ENCODE data around the gene EVC2. TPM values are rescaled to one million over a fixed set of nuclear protein-coding genes. Genes with fewer than 3 reads are reported as not detected.

Gene EVC2
- total RNA-seq, 1 experiment from 2014 or later, result 3.2 TPM

DNA sequence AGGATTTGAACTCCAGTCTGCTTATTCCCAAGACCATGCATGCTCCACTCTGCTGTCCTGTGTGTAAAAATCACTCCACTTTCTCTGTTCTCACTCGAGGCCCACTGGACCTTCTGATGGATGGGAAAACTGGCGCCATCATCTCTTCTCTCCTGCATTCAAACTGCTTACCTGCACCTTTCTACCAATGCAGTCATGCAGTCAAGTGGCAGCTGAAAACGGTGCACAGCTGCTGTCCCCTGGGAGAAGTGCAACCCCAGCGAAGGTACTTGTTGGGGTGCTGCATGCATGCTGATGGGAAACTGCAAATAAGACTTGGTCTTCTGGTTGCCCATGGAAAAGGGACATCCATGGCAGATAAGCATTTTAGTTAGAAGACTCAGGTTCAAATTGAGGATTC is 147.1 kb downstream of the EVC2 start:
- no peak overlapping the region for H3K4me3 ChIP-seq (ENCODE audit: low read length)
- H3K27ac ChIP-seq (ENCODE audit: low read length), result no peak overlapping the region
- ChIA-PET POLR2A (ENCODE audit: unreplicated experiment) (no interaction called here), CTCF (no interaction called here)
- H3K9me2 ChIP-seq (replicated peaks; ENCODE audit: low read length), result no peaks in the 10 kb centered on the region
- no TSS peak for BruUV-seq (replicated peaks)
- no peak overlapping the region for H3K9ac ChIP-seq (ENCODE audit: low read length)
- no peaks in the 10 kb centered on the region for H4K20me1 ChIP-seq (ENCODE audit: low read length)
- ATAC-seq, result no peak
- no peaks in the 10 kb centered on the region for H3K4me1 ChIP-seq (ENCODE audit: insufficient read depth, low read length)
- no peaks in the 10 kb centered on the region for H3K79me2 ChIP-seq (ENCODE audit: low read length)
- H2AFZ ChIP-seq (ENCODE audit: low read length), result no peak overlapping the region
- H3K4me2 ChIP-seq (ENCODE audit: low read length), result no peak overlapping the region
- no peaks in the 10 kb centered on the region for H3K27me3 ChIP-seq (ENCODE audit: low read length)
- H3K36me3 ChIP-seq (ENCODE audit: low read depth, low read length), result no peaks in the 10 kb centered on the region
- no peaks in the 10 kb centered on the region for H3F3A ChIP-seq (ENCODE audit: low read length, unreplicated experiment)
- TF ChIP-seq, protein P1, sequence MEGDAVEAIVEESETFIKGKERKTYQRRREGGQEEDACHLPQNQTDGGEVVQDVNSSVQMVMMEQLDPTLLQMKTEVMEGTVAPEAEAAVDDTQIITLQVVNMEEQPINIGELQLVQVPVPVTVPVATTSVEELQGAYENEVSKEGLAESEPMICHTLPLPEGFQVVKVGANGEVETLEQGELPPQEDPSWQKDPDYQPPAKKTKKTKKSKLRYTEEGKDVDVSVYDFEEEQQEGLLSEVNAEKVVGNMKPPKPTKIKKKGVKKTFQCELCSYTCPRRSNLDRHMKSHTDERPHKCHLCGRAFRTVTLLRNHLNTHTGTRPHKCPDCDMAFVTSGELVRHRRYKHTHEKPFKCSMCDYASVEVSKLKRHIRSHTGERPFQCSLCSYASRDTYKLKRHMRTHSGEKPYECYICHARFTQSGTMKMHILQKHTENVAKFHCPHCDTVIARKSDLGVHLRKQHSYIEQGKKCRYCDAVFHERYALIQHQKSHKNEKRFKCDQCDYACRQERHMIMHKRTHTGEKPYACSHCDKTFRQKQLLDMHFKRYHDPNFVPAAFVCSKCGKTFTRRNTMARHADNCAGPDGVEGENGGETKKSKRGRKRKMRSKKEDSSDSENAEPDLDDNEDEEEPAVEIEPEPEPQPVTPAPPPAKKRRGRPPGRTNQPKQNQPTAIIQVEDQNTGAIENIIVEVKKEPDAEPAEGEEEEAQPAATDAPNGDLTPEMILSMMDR (conservative IDR thresholded peaks at IDR 0.05; ENCODE audit: low read depth, low read length), result no peak
- TF ChIP-seq EZH2 (IDR thresholded peaks at IDR 0.05; ENCODE audit: low read length, unreplicated experiment) (no peak), EZH2phosphoT487 (IDR thresholded peaks at IDR 0.05; ENCODE audit: borderline replicate concordance, low read length) (no peak)
- H3K9me3 ChIP-seq (ENCODE audit: low read length), result no peaks in the 10 kb centered on the region
- DNase-seq, result no peak
- intact Hi-C loops (cut with micrococcal nuclease), result no loop called here

DNA sequence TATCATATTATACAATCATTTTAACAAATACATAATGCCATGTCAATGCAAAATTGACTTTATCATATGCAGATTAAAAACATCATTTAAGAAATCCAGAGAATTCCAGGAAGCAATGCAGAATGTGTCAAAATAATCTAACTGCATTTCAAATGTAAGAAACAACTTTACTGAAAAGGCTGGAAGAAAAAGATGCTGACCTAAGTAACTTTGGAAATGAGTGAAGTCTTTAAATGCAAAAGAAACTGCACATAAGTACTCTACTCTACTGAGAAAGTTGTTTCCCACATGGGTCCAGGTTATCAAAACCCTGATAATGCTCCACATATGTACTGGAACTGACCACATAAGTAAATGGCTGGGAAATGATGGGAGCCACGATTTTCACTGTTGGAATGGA is 149.9 kb downstream of the EVC2 start:
- Histone ChIP-seq H3K79me2 (ENCODE audit: low read length) (no peaks in the 10 kb centered on the region), H3K4me2 (ENCODE audit: low read length) (no peak overlapping the region), H3K4me3 (ENCODE audit: low read length) (no peak overlapping the region), H3K4me1 (ENCODE audit: insufficient read depth, low read length) (no peaks in the 10 kb centered on the region), H3K27ac (ENCODE audit: low read length) (no peak overlapping the region), H3K9me3 (ENCODE audit: low read length) (no peaks in the 10 kb centered on the region), H3K9ac (ENCODE audit: low read length) (no peak overlapping the region), H2AFZ (ENCODE audit: low read length) (no peak overlapping the region), H4K20me1 (ENCODE audit: low read length) (no peaks in the 10 kb centered on the region), H3K27me3 (ENCODE audit: low read length) (no peaks in the 10 kb centered on the region), H3K9me2 (replicated peaks; ENCODE audit: low read length) (no peaks in the 10 kb centered on the region), H3K36me3 (ENCODE audit: low read depth, low read length) (no peaks in the 10 kb centered on the region), H3F3A (ENCODE audit: low read length, unreplicated experiment) (no peaks in the 10 kb centered on the region)
- TF ChIP-seq EZH2phosphoT487 (IDR thresholded peaks at IDR 0.05; ENCODE audit: borderline replicate concordance, low read length) (no peak), EZH2 (IDR thresholded peaks at IDR 0.05; ENCODE audit: low read length, unreplicated experiment) (no peak)
- TF ChIP-seq, protein P1 (conservative IDR thresholded peaks at IDR 0.05; ENCODE audit: low read depth, low read length), result no peak
- intact Hi-C loops (cut with micrococcal nuclease), result no loop called here
- ChIA-PET POLR2A (ENCODE audit: unreplicated experiment) (no interaction called here), CTCF (no interaction called here)
- ATAC-seq (no peak), DNase-seq (no peak)
- no TSS peak for BruUV-seq (replicated peaks)

DNA sequence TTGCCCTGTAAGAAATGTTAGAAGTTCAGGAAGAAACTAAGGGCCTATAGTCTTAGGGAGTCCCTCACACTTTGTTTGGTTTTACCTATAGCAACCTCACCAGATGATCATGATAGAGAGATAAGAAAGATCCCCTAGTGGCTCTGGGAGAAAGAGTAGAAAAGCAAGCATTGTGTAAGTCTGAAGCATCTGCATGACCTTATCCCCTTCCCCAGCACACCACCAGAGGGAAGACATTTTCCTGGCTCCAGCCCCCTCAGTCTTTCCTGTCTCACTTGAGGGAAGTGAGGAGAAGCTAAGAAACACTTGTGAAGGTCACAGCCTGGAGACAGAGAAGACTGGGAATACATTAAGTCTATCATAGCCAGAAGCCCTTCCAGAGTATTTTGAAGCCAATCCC is 154.0 kb downstream of the EVC2 start:
- H3K27me3 ChIP-seq (ENCODE audit: low read length), result no peaks in the 10 kb centered on the region
- CTCF ChIA-PET, result no interaction called here
- ATAC-seq (no peak), DNase-seq (no peak)
- no peaks in the 10 kb centered on the region for H3K9me2 ChIP-seq (replicated peaks; ENCODE audit: low read length)
- no peak overlapping the region for H3K4me2 ChIP-seq (ENCODE audit: low read length)
- no peaks in the 10 kb centered on the region for H3K79me2 ChIP-seq (ENCODE audit: low read length)
- POLR2A ChIA-PET (ENCODE audit: unreplicated experiment), result no interaction called here
- H3K4me3 ChIP-seq (ENCODE audit: low read length), result no peak overlapping the region
- no TSS peak for BruUV-seq (replicated peaks)
- TF ChIP-seq, protein P1 (conservative IDR thresholded peaks at IDR 0.05; ENCODE audit: low read depth, low read length), result no peak
- TF ChIP-seq EZH2phosphoT487 (IDR thresholded peaks at IDR 0.05; ENCODE audit: borderline replicate concordance, low read length) (no peak), EZH2 (IDR thresholded peaks at IDR 0.05; ENCODE audit: low read length, unreplicated experiment) (no peak)
- no peak overlapping the region for H3K9ac ChIP-seq (ENCODE audit: low read length)
- no peaks in the 10 kb centered on the region for H4K20me1 ChIP-seq (ENCODE audit: low read length)
- no peak overlapping the region for H3K27ac ChIP-seq (ENCODE audit: low read length)
- H3F3A ChIP-seq (ENCODE audit: low read length, unreplicated experiment), result no peaks in the 10 kb centered on the region
- no peaks in the 10 kb centered on the region for H3K36me3 ChIP-seq (ENCODE audit: low read depth, low read length)
- no peak overlapping the region for H2AFZ ChIP-seq (ENCODE audit: low read length)
- no peaks in the 10 kb centered on the region for H3K4me1 ChIP-seq (ENCODE audit: insufficient read depth, low read length)
- H3K9me3 ChIP-seq (ENCODE audit: low read length), result no peaks in the 10 kb centered on the region
- intact Hi-C loops (cut with micrococcal nuclease), result no loop called here

All from PC-3 (cell line).